LNCaP clone FGC (cell line): Measurements from ENCODE around the gene SLC39A2.
A peak's percentile ranks its signal among the peaks of the same experiment; 100 is the strongest.
"Not testable (repeated sequence)": the region's sequence is repeated elsewhere in the genome, so short reads cannot be mapped to it uniquely, and the experiment has no call there.

Source experiments
- DNase-seq: peaks from one replicate; pipeline ENCODE4 v3.0.0-alpha.2; 2011; ENCODE audit warnings: low read depth
- H3K4me3 ChIP-seq: 2 replicates; pipeline ENCODE4 v1.5.1; 2011; ENCODE audit warnings: mild to moderate bottlenecking, low read depth, low read length, control low read depth
- CTCF ChIP-seq: IDR thresholded peaks from 2 replicates; pipeline ENCODE4 v1.5.1; 2012; ENCODE audit warnings: mild to moderate bottlenecking; ENCODE audit not compliant: control insufficient read depth, insufficient read depth; ENCODE audit errors: extremely low read depth

The SLC39A2 gene

GRCh38 chr14:20998674-20999366 is at the start of gene SLC39A2:
SLC39A2 (plus strand) TSS chr14:20999293; CDS start chr14:20999447, 154 bp downstream.
- no peak within 1 kb of the TSS for H3K4me3 ChIP-seq
- DNase-seq, result peak; percentile 55

GRCh38 chr14:20954736-20955537 is 44.2 kb upstream of the SLC39A2 start, which contains the start of gene RNASE2:
RNASE2 (plus strand) TSS chr14:20955487; CDS start chr14:20955772, 285 bp downstream.
- not testable (repeated sequence) for DNase-seq, H3K4me3 ChIP-seq

More at GRCh38 chr14:20998674-20999366, at the start of gene SLC39A2:
- no peak for TF ChIP-seq CTCF

- not testable (repeated sequence) for H3K4me3 ChIP-seq, DNase-seq
Observed at GRCh38 chr14:20955538-20955873, 43.6 kb upstream of the SLC39A2 start.

- no peak for TF ChIP-seq CTCF
- H3K4me3 ChIP-seq, result no peak overlapping the region
- DNase-seq, result no peak
Observed at GRCh38 chr14:20956376-20956976, 42.6 kb upstream of the SLC39A2 start.

- DNase-seq, H3K4me3 ChIP-seq: not testable (repeated sequence)
Observed at GRCh38 chr14:20958946-20959345, 40.1 kb upstream of the SLC39A2 start.

GRCh38 chr14:20969336-20969735 is 29.8 kb upstream of the SLC39A2 start:
- no peak overlapping the region for H3K4me3 ChIP-seq
- TF ChIP-seq CTCF, result no peak
- no peak for DNase-seq

GRCh38 chr14:20970647-20970982 is 28.5 kb upstream of the SLC39A2 start:
- no peak overlapping the region for H3K4me3 ChIP-seq
- no peak for TF ChIP-seq CTCF
- no peak for DNase-seq

GRCh38 chr14:20970983-20971704 is 27.9 kb upstream of the SLC39A2 start:
- DNase-seq, result peak; percentile 44
- peak overlapping the region; percentile 54 for H3K4me3 ChIP-seq
- TF ChIP-seq CTCF, result peak; percentile 97
